ENCODE measurements around the gene CEP164. TPM values are rescaled to one million over a fixed set of nuclear protein-coding genes. Genes with fewer than 3 reads are reported as not detected.

CEP164 gene
- total and polyA plus RNA-seq, 2 of the 8 experiments (the other 6 are each of a cell fraction or from before 2014, with no cell fraction given): 8.4 to 20.8 TPM

- CTCF ChIA-PET (ENCODE audit: partially characterized antibody): interaction anchor here (0.8 to 1.9 kb wide), 2 partner anchors 12 to 89 kb away, joined by 3 to 8 read pairs; no protein-coding TSS in a partner anchor
- FAIRE-seq: no peak
- POLR2A ChIA-PET (ENCODE audit: partially characterized antibody): no interaction called here
- TF ChIP-seq CHD2 (IDR thresholded peaks at IDR 0.05; ENCODE audit: low read length) (no peak), BCL11A (IDR thresholded peaks at IDR 0.05; ENCODE audit: low read depth in 2 of 2, low read length in 2 of 2) (no peak), FOSL1 (IDR thresholded peaks at IDR 0.05; ENCODE audit: insufficient read depth, low read depth, low read length) (no peak), ATF2 (IDR thresholded peaks at IDR 0.05; ENCODE audit: low read length) (no peak), SIRT6 (IDR thresholded peaks at IDR 0.05; ENCODE audit: low read length) (no peak), NANOG (IDR thresholded peaks at IDR 0.05; ENCODE audit: insufficient read depth, low read depth, low read length, poor library complexity, severe bottlenecking) (no peak), JUN (IDR thresholded peaks at IDR 0.05; ENCODE audit: low read depth, low read length) (no peak), RBBP5 (IDR thresholded peaks at IDR 0.05; ENCODE audit: borderline replicate concordance, low read depth, low read length) (no peak), TCF12 (IDR thresholded peaks at IDR 0.05; ENCODE audit: low read depth, low read length) (no peak), SP4 (IDR thresholded peaks at IDR 0.05; ENCODE audit: low read length) (no peak)
Measured at GRCh38 chr11:117392001-117392690, 64.5 kb downstream of the CEP164 start.

More at GRCh38 chr11:117392001-117392690, 64.5 kb downstream of the CEP164 start:
- no peak overlapping the region for H3K9ac ChIP-seq (replicated peaks in 1 of 4; ENCODE audit: extremely low read depth in 1 of 4, low read depth in 3 of 4, low read length in 3 of 4)
- no peak overlapping the region for H3K4me2 ChIP-seq (ENCODE audit: insufficient read depth in 1 of 2, low read depth in 2 of 2, low read length in 2 of 2)
- H3K56ac ChIP-seq (replicated peaks; ENCODE audit: insufficient read length, low read depth, low read length): no peak overlapping the region
- H4K5ac ChIP-seq (ENCODE audit: insufficient read length, low read depth, low read length): no peak overlapping the region
- H2AK5ac ChIP-seq (ENCODE audit: low read depth, low read length): no peak overlapping the region
- DNase-seq (ENCODE audit: low read depth in 1 of 2, low spot score in 2 of 2): no peak
- H3K27me3 ChIP-seq (replicated peaks in 1 of 4; ENCODE audit: control insufficient read depth in 3 of 4, extremely low read depth in 1 of 4, insufficient read depth in 3 of 4, low read length in 3 of 4): no peaks in the 10 kb centered on the region
- no peak overlapping the region for H2BK12ac ChIP-seq (ENCODE audit: low read depth, low read length)
- no peak overlapping the region for H2BK15ac ChIP-seq (ENCODE audit: low read length)
- peaks cover 4 to 8% of the 10 kb centered on the region in 2 experiments for H4K20me1 ChIP-seq (replicated peaks in 1 of 2; ENCODE audit: control insufficient read depth in 1 of 2, insufficient read depth in 2 of 2, low read length in 2 of 2)
- H3K79me2 ChIP-seq (ENCODE audit: control insufficient read depth in 1 of 2, insufficient read depth in 2 of 2, low read length in 2 of 2): no peaks in the 10 kb centered on the region
- H4K91ac ChIP-seq (replicated peaks; ENCODE audit: insufficient read length, low read length): no peak overlapping the region
- no peak overlapping the region for H2BK120ac ChIP-seq (replicated peaks; ENCODE audit: low read depth, low read length)
- H3K4me1 ChIP-seq (replicated peaks in 1 of 4; ENCODE audit: control insufficient read depth in 3 of 4, insufficient read depth in 4 of 4, low read length in 3 of 4): no peaks in the 10 kb centered on the region
- no peak overlapping the region for H2BK5ac ChIP-seq (ENCODE audit: low read depth, low read length)
- H3K14ac ChIP-seq (ENCODE audit: insufficient read length): no peak overlapping the region
- 90% methylated on average over 12 of the region's 12 CpGs; no CpG with 5 or more reads in 1 of the 2 experiments for WGBS, 2 experiments (ENCODE audit: extremely low coverage in 1 of 2, insufficient coverage in 1 of 2, insufficient read length in 1 of 2, insufficient replicate concordance in 2 of 2, low coverage in 1 of 2, low lambda C conversion rate in 2 of 2, missing lambda C conversion rate in 1 of 2)
- peaks cover 0 to 5% of the 10 kb centered on the region in 2 experiments; a peak in 1 of 4 replicates for H3K9me3 ChIP-seq (ENCODE audit: insufficient read depth in 2 of 2, low read depth in 1 of 2, low read length in 1 of 2)
- H3K18ac ChIP-seq (ENCODE audit: extremely low read depth, low read length): no peak overlapping the region
- H4K8ac ChIP-seq (ENCODE audit: extremely low read depth, insufficient read depth, low read length): no peak overlapping the region
- no peaks in the 10 kb centered on the region; the same call in 1 of the 2 replicates for H3K79me1 ChIP-seq (ENCODE audit: low read depth, low read length)
- no peak overlapping the region for H3K4ac ChIP-seq (replicated peaks; ENCODE audit: insufficient read length, low read depth, low read length)
- H3K36me3 ChIP-seq (ENCODE audit: control insufficient read depth in 2 of 4, insufficient read depth in 4 of 4, low read length in 3 of 4): peaks cover 0 to 43% (median 21%) of the 10 kb centered on the region in 4 experiments; a peak in 7 of 8 replicates
- no peak overlapping the region for H3K27ac ChIP-seq (ENCODE audit: low read depth, low read length)
- H3K23ac ChIP-seq (ENCODE audit: insufficient read length): no peak overlapping the region
- no peak overlapping the region for H2BK20ac ChIP-seq (ENCODE audit: low read length)
- no peak overlapping the region for H2AFZ ChIP-seq (ENCODE audit: low read length)
- H3K23me2 ChIP-seq (ENCODE audit: low read depth, low read length): no peaks in the 10 kb centered on the region
- no peak overlapping the region for H3K4me3 ChIP-seq (ENCODE audit: extremely low read depth in 1 of 4, insufficient read depth in 2 of 4, low read depth in 3 of 4, low read length in 4 of 4)
